ENCODE results near the gene RFX3. TPM values are rescaled to one million over a fixed set of nuclear protein-coding genes. Genes with fewer than 3 reads are reported as not detected.

The RFX3 gene
- total RNA-seq, 6 donors from 2014 or later = 7.3 to 32.0 (median 19.9) TPM

GRCh38 chr9:3480353-3480655 is 45.5 kb downstream of the RFX3 start:
- Histone ChIP-seq H3K4me3 (no peak overlapping the region), H3K9me3 (peaks cover 0 to 6% (median 0%) of the 10 kb centered on the region in 4 donors), H3K27ac (no peak overlapping the region), H3K27me3 (no peaks in the 10 kb centered on the region), H3K36me3 (peaks cover 0 to 8% (median 0%) of the 10 kb centered on the region in 4 donors), H3K4me1 (no peaks in the 10 kb centered on the region)
- ATAC-seq (ENCODE audit: low FRiP score in 2 of 2) = no peak
- no peak for DNase-seq
- no peak for TF ChIP-seq POLR2A (IDR thresholded peaks at IDR 0.05)
- WGBS, 2 donors = 89 to 91% methylated on average over 3 of the region's 3 CpGs

DNA sequence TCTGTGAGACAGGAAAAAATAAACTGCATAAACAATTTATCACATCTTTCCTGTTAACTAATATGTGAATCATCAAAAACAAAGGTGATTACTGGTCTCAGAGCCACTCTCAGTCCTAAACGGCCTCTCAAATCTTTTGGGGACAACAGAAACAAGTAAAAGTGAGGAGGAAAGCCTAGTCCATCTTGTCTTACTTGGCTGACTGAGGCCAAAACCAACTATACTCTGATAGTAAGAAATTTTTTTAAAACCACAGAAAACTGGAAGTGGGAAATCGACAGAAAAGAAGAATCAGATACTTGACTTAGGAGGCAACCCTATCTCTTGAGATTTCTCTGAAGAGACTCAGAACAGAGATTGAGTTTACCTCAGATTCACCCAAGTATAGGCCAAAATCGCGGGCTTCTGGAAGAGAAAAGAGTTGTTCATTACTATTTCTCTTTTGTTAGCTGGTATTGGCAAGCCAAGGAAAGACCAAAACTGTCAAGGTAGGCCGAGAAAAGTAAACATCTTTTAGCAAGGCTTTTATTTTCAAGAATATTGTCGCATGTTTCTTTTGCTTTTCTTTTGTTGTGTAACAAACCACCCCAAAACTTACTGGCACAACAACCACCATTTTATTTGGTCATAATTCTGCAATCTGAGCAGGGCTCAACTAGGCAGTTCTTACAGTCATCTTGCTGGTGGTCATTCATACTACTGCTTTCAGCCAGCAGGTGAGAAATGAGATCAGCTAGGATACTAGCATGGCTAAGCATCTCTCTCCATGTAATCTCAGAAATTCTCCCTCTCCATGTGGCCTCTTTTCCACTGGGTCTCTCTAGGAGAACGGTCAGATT is 46.1 kb downstream of the RFX3 start:
- 82 to 92% methylated on average over 7 of the region's 7 CpGs for WGBS, 2 donors
- H3K4me1 ChIP-seq = no peaks in the 10 kb centered on the region
- H3K4me3 ChIP-seq = no peak overlapping the region
- ATAC-seq (ENCODE audit: low FRiP score in 2 of 2) = no peak
- no peaks in the 10 kb centered on the region for H3K27me3 ChIP-seq
- no peak for TF ChIP-seq POLR2A (IDR thresholded peaks at IDR 0.05)
- no peak for TF ChIP-seq EP300 (IDR thresholded peaks at IDR 0.05)
- TF ChIP-seq POLR2AphosphoS5 (IDR thresholded peaks at IDR 0.05) = no peak
- no peak for TF ChIP-seq CTCF (IDR thresholded peaks at IDR 0.05)
- H3K27ac ChIP-seq = no peak overlapping the region
- peaks cover 0 to 6% (median 0%) of the 10 kb centered on the region in 4 donors for H3K9me3 ChIP-seq
- no peak for DNase-seq
- H3K36me3 ChIP-seq = peaks cover 0 to 6% (median 0%) of the 10 kb centered on the region in 4 donors

DNA sequence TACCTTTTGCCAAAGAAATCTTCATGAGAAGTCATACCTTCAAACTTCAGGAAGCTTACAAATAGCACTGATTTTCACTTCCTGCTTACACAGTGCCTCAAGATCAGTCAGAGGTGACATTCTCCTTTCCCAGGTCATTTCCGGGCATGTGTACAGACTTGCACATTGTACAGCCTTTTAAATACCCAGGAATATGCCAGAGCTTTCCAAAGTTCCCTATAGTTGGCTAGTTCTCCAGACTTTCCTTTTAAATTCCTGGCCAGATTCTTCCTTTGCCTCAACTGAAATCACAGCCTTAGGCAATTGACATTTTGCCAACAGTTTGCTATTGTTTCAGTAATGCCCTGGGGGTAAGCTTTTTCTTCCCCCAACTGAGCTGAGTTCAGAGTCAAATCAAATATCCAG is 47.2 kb downstream of the RFX3 start:
- Histone ChIP-seq H3K36me3 (peaks cover 0 to 5% (median 0%) of the 10 kb centered on the region in 4 donors), H3K4me1 (peaks cover 0 to under 1% (median 0%) of the 10 kb centered on the region in 4 donors), H3K4me3 (no peak overlapping the region), H3K27ac (no peak overlapping the region), H3K27me3 (no peaks in the 10 kb centered on the region), H3K9me3 (peaks cover 0 to 6% (median 0%) of the 10 kb centered on the region in 4 donors)
- WGBS, 2 donors = 70 to 94% methylated on average over 1 of the region's 1 CpG
- TF ChIP-seq CTCF (IDR thresholded peaks at IDR 0.05) = no peak
- no peak for TF ChIP-seq POLR2AphosphoS5 (IDR thresholded peaks at IDR 0.05)
- TF ChIP-seq EP300 (IDR thresholded peaks at IDR 0.05) = no peak
- no peak for TF ChIP-seq POLR2A (IDR thresholded peaks at IDR 0.05)
- DNase-seq = no peak
- ATAC-seq (ENCODE audit: low FRiP score in 2 of 2) = no peak

- ATAC-seq (ENCODE audit: low FRiP score in 2 of 2) (no peak), DNase-seq (no peak)
- H3K9me3 ChIP-seq = peaks cover 0 to 6% (median 0%) of the 10 kb centered on the region in 4 donors
- H3K27me3 ChIP-seq = no peaks in the 10 kb centered on the region
- H3K4me1 ChIP-seq = peaks cover 0 to 7% (median 3%) of the 10 kb centered on the region in 4 donors
- 69 to 74% methylated on average over 4 of the region's 4 CpGs for WGBS, 2 donors
- H3K36me3 ChIP-seq = no peaks in the 10 kb centered on the region
- TF ChIP-seq EP300 (IDR thresholded peaks at IDR 0.05) (no peak), POLR2A (IDR thresholded peaks at IDR 0.05) (no peak), POLR2AphosphoS5 (IDR thresholded peaks at IDR 0.05) (no peak), CTCF (IDR thresholded peaks at IDR 0.05) (no peak)
- H3K27ac ChIP-seq = peak overlapping the region in 1 of 4 donors; percentile 27
- H3K4me3 ChIP-seq = peak overlapping the region in 1 of 4 donors; percentile 9
These were observed 48.5 kb downstream of the RFX3 start for GRCh38 chr9:3477236-3477834.

- Histone ChIP-seq H3K36me3 (no peaks in the 10 kb centered on the region), H3K27ac (no peak overlapping the region), H3K27me3 (no peaks in the 10 kb centered on the region), H3K4me3 (no peak overlapping the region), H3K9me3 (peaks cover 0 to 6% (median 0%) of the 10 kb centered on the region in 4 donors), H3K4me1 (peaks cover 0 to 12% (median 6%) of the 10 kb centered on the region in 4 donors)
- TF ChIP-seq POLR2A (IDR thresholded peaks at IDR 0.05) (no peak), POLR2AphosphoS5 (IDR thresholded peaks at IDR 0.05) (no peak), EP300 (IDR thresholded peaks at IDR 0.05) (no peak), CTCF (IDR thresholded peaks at IDR 0.05) (no peak)
- WGBS, 2 donors = 86 to 88% methylated on average over 14 of the region's 14 CpGs
- no peak for ATAC-seq (ENCODE audit: low FRiP score in 2 of 2)
- DNase-seq = no peak
These were observed 50.3 kb downstream of the RFX3 start for GRCh38 chr9:3475300-3476020.
